ENCODE data around the gene ACE.

Gene ACE

GRCh38 chr17:63526861-63527260, 50.0 kb downstream of the ACE start:
- no peak overlapping the region for H2BK120ac ChIP-seq (ENCODE audit: insufficient read depth, low read length, poor library complexity)
- H3K4me2 ChIP-seq (ENCODE audit: low read length), result no peak overlapping the region
- WGBS (ENCODE audit: extremely low coverage, insufficient coverage, insufficient read length), result no CpG with 5 or more reads among the region's 5 CpGs
- no peak overlapping the region for H3K18ac ChIP-seq (ENCODE audit: low read length)
- H3K27ac ChIP-seq (ENCODE audit: low read depth, low read length), result no peak overlapping the region
- no peak for DNase-seq
- H3K9ac ChIP-seq (ENCODE audit: low read length), result no peak overlapping the region
- H2AFZ ChIP-seq (ENCODE audit: insufficient read depth, low read length, poor library complexity), result no peak overlapping the region
- peak overlapping the region; percentile 20 for H3K4me3 ChIP-seq (ENCODE audit: low read depth, low read length)
- no peaks in the 10 kb centered on the region for H3K27me3 ChIP-seq (ENCODE audit: insufficient read depth, low read length)
- no peak overlapping the region for H4K8ac ChIP-seq (ENCODE audit: low read depth, low read length)
- no peak overlapping the region for H2BK12ac ChIP-seq (ENCODE audit: low read length)
- H3K79me1 ChIP-seq (ENCODE audit: low read length), result no peaks in the 10 kb centered on the region
- H3K4me1 ChIP-seq (ENCODE audit: control insufficient read depth in 1 of 2, insufficient read depth in 2 of 2, low read length in 2 of 2), result peaks cover 0 to 2% of the 10 kb centered on the region in 2 experiments
- no peaks in the 10 kb centered on the region for H3K79me2 ChIP-seq (ENCODE audit: control insufficient read depth, insufficient read depth, low read length, poor library complexity)
- H2AK5ac ChIP-seq (ENCODE audit: low read length), result no peak overlapping the region
- H3K9me3 ChIP-seq (ENCODE audit: insufficient read depth, low read depth, low read length), result no peaks in the 10 kb centered on the region
- no peak overlapping the region for H4K12ac ChIP-seq (ENCODE audit: low read depth, low read length)
- no peaks in the 10 kb centered on the region for H3K36me3 ChIP-seq (ENCODE audit: control insufficient read depth in 1 of 2, insufficient read depth in 2 of 2, low read length in 2 of 2)
- H3K23ac ChIP-seq (ENCODE audit: low read length), result no peak overlapping the region
- no peak overlapping the region for H2BK5ac ChIP-seq (ENCODE audit: low read depth, low read length, poor library complexity)
- H3K4ac ChIP-seq (ENCODE audit: low read depth, low read length), result no peak overlapping the region
- H3K14ac ChIP-seq (ENCODE audit: low read length), result no peak overlapping the region
- H4K91ac ChIP-seq (ENCODE audit: low read depth, low read length), result no peak overlapping the region

GRCh38 chr17:63528183-63528582, 51.3 kb downstream of the ACE start:
- no peak overlapping the region for H2BK5ac ChIP-seq (ENCODE audit: low read depth, low read length, poor library complexity)

GRCh38 chr17:63529711-63530556, 53.1 kb downstream of the ACE start:
- H2AFZ ChIP-seq (ENCODE audit: insufficient read depth, low read length, poor library complexity), result no peak overlapping the region
- H3K4me1 ChIP-seq (ENCODE audit: control insufficient read depth in 1 of 2, insufficient read depth in 2 of 2, low read length in 2 of 2), result no peaks in the 10 kb centered on the region
- no peak overlapping the region for H2BK5ac ChIP-seq (ENCODE audit: low read depth, low read length, poor library complexity)
- H3K4me3 ChIP-seq (ENCODE audit: low read depth, low read length), result no peak overlapping the region
- H2BK12ac ChIP-seq (ENCODE audit: low read length), result no peak overlapping the region
- H3K27me3 ChIP-seq (ENCODE audit: insufficient read depth, low read length), result no peaks in the 10 kb centered on the region
- no peaks in the 10 kb centered on the region for H3K9me3 ChIP-seq (ENCODE audit: insufficient read depth, low read depth, low read length)
- H3K27ac ChIP-seq (ENCODE audit: low read depth, low read length), result no peak overlapping the region
- DNase-seq, result no peak
- no peak overlapping the region for H2BK120ac ChIP-seq (ENCODE audit: insufficient read depth, low read length, poor library complexity)
- no peak overlapping the region for H2AK5ac ChIP-seq (ENCODE audit: low read length)
- H4K91ac ChIP-seq (ENCODE audit: low read depth, low read length), result no peak overlapping the region
- H3K23ac ChIP-seq (ENCODE audit: low read length), result no peak overlapping the region
- no peak overlapping the region for H3K18ac ChIP-seq (ENCODE audit: low read length)
- H3K4ac ChIP-seq (ENCODE audit: low read depth, low read length), result no peak overlapping the region
- no peak overlapping the region for H4K12ac ChIP-seq (ENCODE audit: low read depth, low read length)
- H3K79me2 ChIP-seq (ENCODE audit: control insufficient read depth, insufficient read depth, low read length, poor library complexity), result no peaks in the 10 kb centered on the region
- no peak overlapping the region for H3K9ac ChIP-seq (ENCODE audit: low read length)
- no peak overlapping the region for H4K8ac ChIP-seq (ENCODE audit: low read depth, low read length)
- no peak overlapping the region for H3K4me2 ChIP-seq (ENCODE audit: low read length)
- no CpG with 5 or more reads among the region's 26 CpGs for WGBS (ENCODE audit: extremely low coverage, insufficient coverage, insufficient read length)
- no peak overlapping the region for H3K14ac ChIP-seq (ENCODE audit: low read length)
- no peaks in the 10 kb centered on the region for H3K36me3 ChIP-seq (ENCODE audit: control insufficient read depth in 1 of 2, insufficient read depth in 2 of 2, low read length in 2 of 2)
- H3K79me1 ChIP-seq (ENCODE audit: low read length), result no peaks in the 10 kb centered on the region

More at GRCh38 chr17:63528183-63528582, 51.3 kb downstream of the ACE start:
- Histone ChIP-seq H2AFZ (ENCODE audit: insufficient read depth, low read length, poor library complexity) (no peak overlapping the region), H3K4me1 (ENCODE audit: control insufficient read depth in 1 of 2, insufficient read depth in 2 of 2, low read length in 2 of 2) (peaks cover 0 to 2% of the 10 kb centered on the region in 2 experiments), H3K27me3 (ENCODE audit: insufficient read depth, low read length) (no peaks in the 10 kb centered on the region), H4K12ac (ENCODE audit: low read depth, low read length) (no peak overlapping the region), H3K9me3 (ENCODE audit: insufficient read depth, low read depth, low read length) (no peaks in the 10 kb centered on the region), H3K14ac (ENCODE audit: low read length) (no peak overlapping the region), H3K18ac (ENCODE audit: low read length) (no peak overlapping the region), H4K8ac (ENCODE audit: low read depth, low read length) (no peak overlapping the region), H3K9ac (ENCODE audit: low read length) (no peak overlapping the region), H3K4me2 (ENCODE audit: low read length) (no peak overlapping the region), H3K36me3 (ENCODE audit: control insufficient read depth in 1 of 2, insufficient read depth in 2 of 2, low read length in 2 of 2) (no peaks in the 10 kb centered on the region), H2AK5ac (ENCODE audit: low read length) (no peak overlapping the region), H4K91ac (ENCODE audit: low read depth, low read length) (no peak overlapping the region), H2BK120ac (ENCODE audit: insufficient read depth, low read length, poor library complexity) (no peak overlapping the region), H3K79me1 (ENCODE audit: low read length) (no peaks in the 10 kb centered on the region), H3K27ac (ENCODE audit: low read depth, low read length) (no peak overlapping the region), H3K4me3 (ENCODE audit: low read depth, low read length) (no peak overlapping the region), H3K79me2 (ENCODE audit: control insufficient read depth, insufficient read depth, low read length, poor library complexity) (no peaks in the 10 kb centered on the region), H3K23ac (ENCODE audit: low read length) (no peak overlapping the region), H3K4ac (ENCODE audit: low read depth, low read length) (no peak overlapping the region), H2BK12ac (ENCODE audit: low read length) (no peak overlapping the region)
- no CpG with 5 or more reads among the region's 9 CpGs for WGBS (ENCODE audit: extremely low coverage, insufficient coverage, insufficient read length)
- DNase-seq, result no peak

- no peak overlapping the region for H3K23ac ChIP-seq (ENCODE audit: low read length)
- H3K4me1 ChIP-seq (ENCODE audit: control insufficient read depth in 1 of 2, insufficient read depth in 2 of 2, low read length in 2 of 2), result no peaks in the 10 kb centered on the region
- no peak overlapping the region for H2AK5ac ChIP-seq (ENCODE audit: low read length)
- H3K4me3 ChIP-seq (ENCODE audit: low read depth, low read length), result no peak overlapping the region
- DNase-seq, result no peak
- no peak overlapping the region for H3K18ac ChIP-seq (ENCODE audit: low read length)
- H2BK5ac ChIP-seq (ENCODE audit: low read depth, low read length, poor library complexity), result no peak overlapping the region
- no peaks in the 10 kb centered on the region for H3K79me2 ChIP-seq (ENCODE audit: control insufficient read depth, insufficient read depth, low read length, poor library complexity)
- no CpG with 5 or more reads among the region's 3 CpGs for WGBS (ENCODE audit: extremely low coverage, insufficient coverage, insufficient read length)
- H2AFZ ChIP-seq (ENCODE audit: insufficient read depth, low read length, poor library complexity), result no peak overlapping the region
- no peak overlapping the region for H4K12ac ChIP-seq (ENCODE audit: low read depth, low read length)
- H2BK120ac ChIP-seq (ENCODE audit: insufficient read depth, low read length, poor library complexity), result no peak overlapping the region
- H3K36me3 ChIP-seq (ENCODE audit: control insufficient read depth in 1 of 2, insufficient read depth in 2 of 2, low read length in 2 of 2), result no peaks in the 10 kb centered on the region
- H4K91ac ChIP-seq (ENCODE audit: low read depth, low read length), result no peak overlapping the region
- no peak overlapping the region for H2BK12ac ChIP-seq (ENCODE audit: low read length)
- no peaks in the 10 kb centered on the region for H3K27me3 ChIP-seq (ENCODE audit: insufficient read depth, low read length)
- H3K27ac ChIP-seq (ENCODE audit: low read depth, low read length), result no peak overlapping the region
- no peak overlapping the region for H3K4me2 ChIP-seq (ENCODE audit: low read length)
- H4K8ac ChIP-seq (ENCODE audit: low read depth, low read length), result no peak overlapping the region
- no peak overlapping the region for H3K9ac ChIP-seq (ENCODE audit: low read length)
- H3K79me1 ChIP-seq (ENCODE audit: low read length), result no peaks in the 10 kb centered on the region
- H3K9me3 ChIP-seq (ENCODE audit: insufficient read depth, low read depth, low read length), result peaks cover 2% of the 10 kb centered on the region
- no peak overlapping the region for H3K4ac ChIP-seq (ENCODE audit: low read depth, low read length)
- H3K14ac ChIP-seq (ENCODE audit: low read length), result no peak overlapping the region
Measured at GRCh38 chr17:63530557-63531021, 53.7 kb downstream of the ACE start.
